HCT116 (cell line): ENCODE results near the gene ATAT1. TPM values are rescaled to one million over a fixed set of nuclear protein-coding genes. Genes with fewer than 3 reads are reported as not detected.

Experiments used
- ATAC-seq: fragments of 200-7000 bp; cut with Tn5 transposase; 2 replicates; pipeline ENCODE4 v1.9.1; 2020; ENCODE audit warnings: mild to moderate bottlenecking, moderate library complexity
- BruUV-seq: library from RNA; stranded (reverse); fragments of 400-500 nt; replicated peaks from 2 replicates; lab custom pipeline; 2021; lab: Mats Ljungman, UMichigan
- CTCF ChIA-PET: fragments of 300-600 bp; sonication (Branson Sonifier 250); formaldehyde crosslinking; loops from one replicate; lab custom pipeline; 2021; ENCODE audit warnings: antibody characterized with exemption; lab: Charles Lee
- POLR2A ChIA-PET: fragments of 300-600, 350-600 bp; sonication (Branson Sonifier 250); formaldehyde crosslinking; loops from one replicate; lab custom pipeline; 2021; ENCODE audit warnings: antibody characterized with exemption; lab: Charles Lee
- RAD21 ChIA-PET, 2 experiments: fragments of 300-600 bp; sonication (Branson Sonifier 250); formaldehyde crosslinking; loops; one replicate each; lab custom pipeline; 2023; ENCODE audit warnings: low total read pairs in 2 of 2; ENCODE audit not compliant: uncharacterized antibody in 2 of 2, unreplicated experiment in 2 of 2, low non-redundant PET in 1 of 2; lab: Charles Lee
- DNase-seq: peaks from one replicate; pipeline ENCODE4 v3.0.0-alpha.2; 2010; ENCODE audit warnings: low read depth, low spot score
- H2AFZ ChIP-seq: fragments of 200-600 bp; shearing (Covaris generic), sonication (generic); 2 replicates; pipeline ENCODE4 v1.6.1; 2017; ENCODE audit warnings: low read depth, mixed run types, mixed read lengths, antibody characterized with exemption, low read length; ENCODE audit not compliant: poor library complexity, severe bottlenecking
- H3K27ac ChIP-seq: 2 replicates; pipeline ENCODE4 v1.5.1; 2012; ENCODE audit warnings: low read depth, low read length
- H3K27me3 ChIP-seq: fragments of 200-600 bp; sonication (generic); 2 replicates; pipeline ENCODE4 v1.6.1; 2016; ENCODE audit warnings: mixed run types, low read length, mixed read lengths; ENCODE audit not compliant: insufficient read depth
- H3K36me3 ChIP-seq, 2 experiments: fragments of 200-500 bp in 1 of 2; fragments of 200-600 bp in 1 of 2; sonication (Bioruptor generic) in 1 of 2; sonication (generic) in 1 of 2; 2 replicates each; pipeline versions ENCODE4 v1.5.1 to v1.6.1; 2014 to 2016; ENCODE audit warnings: low read length in 2 of 2, inconsistent platforms in 1 of 2, mixed read lengths in 1 of 2, mixed run types in 1 of 2; ENCODE audit not compliant: insufficient read depth in 2 of 2, control insufficient read depth in 1 of 2
- H3K4me1 ChIP-seq, 2 experiments: fragments of 200-600 bp in 1 of 2; sonication (generic) in 1 of 2; 2 replicates each; pipeline versions ENCODE4 v1.5.1 to v1.6.1; 2012 to 2017; ENCODE audit warnings: low read length in 2 of 2, inconsistent platforms in 1 of 2, mild to moderate bottlenecking in 1 of 2, mixed read lengths in 1 of 2, mixed run types in 1 of 2, moderate library complexity in 1 of 2; ENCODE audit not compliant: insufficient read depth in 2 of 2, control insufficient read depth in 1 of 2
- H3K4me2 ChIP-seq: fragments of 200-600 bp; sonication (generic); 2 replicates; pipeline ENCODE4 v1.6.1; 2017; ENCODE audit warnings: mixed run types, low read length, mixed read lengths
- H3K4me3 ChIP-seq, 2 experiments: fragments of 200-600 bp in 1 of 2; sonication (generic) in 1 of 2; replicated peaks in 1 of 2; 2 replicates each; pipeline ENCODE4 v1.5.1; 2011 to 2016; ENCODE audit warnings: low read length in 2 of 2, control low read depth in 1 of 2, low read depth in 1 of 2, mild to moderate bottlenecking in 1 of 2, mixed read lengths in 1 of 2, mixed run types in 1 of 2
- H3K79me2 ChIP-seq: fragments of 200-600 bp; sonication (generic); 2 replicates; pipeline ENCODE4 v1.6.1; 2017; ENCODE audit warnings: mild to moderate bottlenecking, mixed run types, low read length, moderate library complexity, mixed read lengths; ENCODE audit not compliant: insufficient read depth
- H3K9ac ChIP-seq: fragments of 200-600 bp; sonication (generic); 2 replicates; pipeline ENCODE4 v1.6.1; 2016; ENCODE audit warnings: low read length, mixed read lengths
- H3K9me2 ChIP-seq: fragments of 200-600 bp; sonication (generic), shearing (Covaris generic); 2 replicates; pipeline ENCODE4 v1.6.1; 2017; ENCODE audit warnings: mixed run types, mild to moderate bottlenecking, moderate library complexity; ENCODE audit not compliant: insufficient read depth
- H3K9me3 ChIP-seq, 2 experiments: fragments of 200-500 bp in 1 of 2; fragments of 200-600 bp in 1 of 2; sonication (Bioruptor generic) in 1 of 2; sonication (generic) in 1 of 2; 2 replicates each; pipeline ENCODE4 v1.6.1; 2014 to 2017; ENCODE audit warnings: low read length in 2 of 2, mixed read lengths in 2 of 2, inconsistent platforms in 1 of 2, low read depth in 1 of 2, mild to moderate bottlenecking in 1 of 2, mixed run types in 1 of 2, moderate library complexity in 1 of 2; ENCODE audit not compliant: control insufficient read depth in 1 of 2, insufficient read depth in 1 of 2
- H4K20me1 ChIP-seq: fragments of 200-600 bp; sonication (generic), shearing (Covaris generic); 2 replicates; pipeline ENCODE4 v1.6.1; 2017; ENCODE audit warnings: mixed run types, mild to moderate bottlenecking, moderate library complexity; ENCODE audit not compliant: insufficient read depth
- EGR1 ChIP-seq: IDR thresholded peaks from 2 replicates; pipeline ENCODE4 v1.6.1; 2012; ENCODE audit warnings: low read depth
- FOSL1 ChIP-seq: IDR thresholded peaks from 2 replicates; pipeline ENCODE4 v1.6.1; 2012; ENCODE audit warnings: low read depth
- JUND ChIP-seq: IDR thresholded peaks from 2 replicates; pipeline ENCODE4 v1.6.1; 2012
- REST ChIP-seq: IDR thresholded peaks from 2 replicates; pipeline ENCODE4 v1.6.1; 2012; ENCODE audit warnings: low read depth
- SIN3A ChIP-seq: IDR thresholded peaks from 2 replicates; pipeline ENCODE4 v1.6.1; 2012; ENCODE audit warnings: low read depth
- YY1 ChIP-seq: IDR thresholded peaks from 2 replicates; pipeline ENCODE4 v1.6.1; 2011; ENCODE audit warnings: low read length, low read depth, moderate library complexity, mild to moderate bottlenecking; ENCODE audit not compliant: insufficient replicate concordance; ENCODE audit errors: extremely low read depth
- intact Hi-C: fragments of 100-400 bp; cut with micrococcal nuclease; formaldehyde crosslinking; loops from 2 replicates; pipeline ENCODE4 v1.10.0; 2022
- total RNA-seq: library from RNA; stranded (reverse); gene quantifications from one replicate; pipeline ENCODE4 v1.2.1, GENCODE V29; 2021; ENCODE audit not compliant: unreplicated experiment
- TF ChIP-seq, protein P1 (sequence below), 3 experiments: fragments of 200-600 bp in 1 of 3; sonication (generic) in 1 of 3; IDR thresholded peaks in 2 of 3; conservative IDR thresholded peaks in 1 of 3; 2 replicates each; pipeline ENCODE4 v1.5.1; 2012 to 2017; ENCODE audit warnings: low read depth in 2 of 3, low read length in 2 of 3, antibody characterized with exemption in 1 of 3, borderline replicate concordance in 1 of 3, control low read depth in 1 of 3, mild to moderate bottlenecking in 1 of 3, mixed read lengths in 1 of 3, mixed run types in 1 of 3, moderate library complexity in 1 of 3; ENCODE audit not compliant: insufficient read depth in 1 of 3

ATAT1 gene
- total RNA-seq, 1 experiment from 2014 or later, result 19.8 TPM

DNA sequence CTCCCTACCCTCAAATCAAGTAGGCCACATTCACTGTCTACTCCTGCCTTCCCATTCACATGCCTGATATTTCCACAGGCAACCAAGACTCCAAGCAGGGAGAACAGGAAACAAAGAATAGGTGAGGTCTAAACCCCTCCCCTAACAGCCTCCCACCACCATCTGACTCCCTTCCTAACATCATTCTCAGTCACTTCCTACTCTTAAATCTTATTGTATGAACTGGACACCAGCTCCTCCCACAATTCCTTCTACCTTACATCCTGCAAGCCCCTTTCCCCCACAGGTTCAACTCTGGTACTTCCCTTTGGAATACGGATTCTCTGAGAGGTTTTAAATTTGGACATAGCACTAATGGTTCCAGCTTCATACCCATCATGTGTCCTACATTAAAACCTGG, 19.3 kb downstream of the ATAT1 start:
- no TSS peak for BruUV-seq

More for the DNA sequence above, 19.3 kb downstream of the ATAT1 start:
- peak overlapping the region; percentile 37 for H3K27ac ChIP-seq
- no peaks in the 10 kb centered on the region for H3K9me2 ChIP-seq
- DNase-seq (no peak), ATAC-seq (no peak)
- no peaks in the 10 kb centered on the region for H4K20me1 ChIP-seq
- no peaks in the 10 kb centered on the region for H3K9me3 ChIP-seq
- H3K9ac ChIP-seq, result no peak overlapping the region
- CTCF ChIA-PET, result no interaction called here
- RAD21 ChIA-PET, result no interaction called here
- TF ChIP-seq JUND (no peak), FOSL1 (no peak), REST (no peak), SIN3A (no peak), EGR1 (no peak), YY1 (no peak)
- TF ChIP-seq, protein P1, sequence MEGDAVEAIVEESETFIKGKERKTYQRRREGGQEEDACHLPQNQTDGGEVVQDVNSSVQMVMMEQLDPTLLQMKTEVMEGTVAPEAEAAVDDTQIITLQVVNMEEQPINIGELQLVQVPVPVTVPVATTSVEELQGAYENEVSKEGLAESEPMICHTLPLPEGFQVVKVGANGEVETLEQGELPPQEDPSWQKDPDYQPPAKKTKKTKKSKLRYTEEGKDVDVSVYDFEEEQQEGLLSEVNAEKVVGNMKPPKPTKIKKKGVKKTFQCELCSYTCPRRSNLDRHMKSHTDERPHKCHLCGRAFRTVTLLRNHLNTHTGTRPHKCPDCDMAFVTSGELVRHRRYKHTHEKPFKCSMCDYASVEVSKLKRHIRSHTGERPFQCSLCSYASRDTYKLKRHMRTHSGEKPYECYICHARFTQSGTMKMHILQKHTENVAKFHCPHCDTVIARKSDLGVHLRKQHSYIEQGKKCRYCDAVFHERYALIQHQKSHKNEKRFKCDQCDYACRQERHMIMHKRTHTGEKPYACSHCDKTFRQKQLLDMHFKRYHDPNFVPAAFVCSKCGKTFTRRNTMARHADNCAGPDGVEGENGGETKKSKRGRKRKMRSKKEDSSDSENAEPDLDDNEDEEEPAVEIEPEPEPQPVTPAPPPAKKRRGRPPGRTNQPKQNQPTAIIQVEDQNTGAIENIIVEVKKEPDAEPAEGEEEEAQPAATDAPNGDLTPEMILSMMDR (IDR thresholded peaks at IDR 0.05 in 2 of 3, conservative IDR thresholded peaks at IDR 0.05 in 1 of 3; ENCODE audit: borderline replicate concordance in 1 of 3, insufficient read depth in 1 of 3, low read depth in 2 of 3, low read length in 2 of 3), result no peak
- intact Hi-C loops, result no loop called here
- no peaks in the 10 kb centered on the region for H3K27me3 ChIP-seq
- no peak overlapping the region for H2AFZ ChIP-seq
- H3K4me1 ChIP-seq, result peaks cover 6 to 15% of the 10 kb centered on the region in 2 experiments
- POLR2A ChIA-PET, result interaction anchor here (1.3 kb wide), 2 partner anchors 32 to 85 kb away, joined by 3 to 4 read pairs; no protein-coding TSS in a partner anchor
- H3K4me3 ChIP-seq, result no peak overlapping the region
- peaks cover 23% of the 10 kb centered on the region for H3K79me2 ChIP-seq
- peaks cover 9 to 13% of the 10 kb centered on the region in 2 experiments; a peak in 3 of 4 replicates for H3K36me3 ChIP-seq
- H3K4me2 ChIP-seq, result peak overlapping the region; percentile 82
